Measurements from ENCODE around the gene TBC1D24.
A peak's percentile ranks its signal among the peaks of the same experiment; 100 is the strongest.

TBC1D24 gene

DNA sequence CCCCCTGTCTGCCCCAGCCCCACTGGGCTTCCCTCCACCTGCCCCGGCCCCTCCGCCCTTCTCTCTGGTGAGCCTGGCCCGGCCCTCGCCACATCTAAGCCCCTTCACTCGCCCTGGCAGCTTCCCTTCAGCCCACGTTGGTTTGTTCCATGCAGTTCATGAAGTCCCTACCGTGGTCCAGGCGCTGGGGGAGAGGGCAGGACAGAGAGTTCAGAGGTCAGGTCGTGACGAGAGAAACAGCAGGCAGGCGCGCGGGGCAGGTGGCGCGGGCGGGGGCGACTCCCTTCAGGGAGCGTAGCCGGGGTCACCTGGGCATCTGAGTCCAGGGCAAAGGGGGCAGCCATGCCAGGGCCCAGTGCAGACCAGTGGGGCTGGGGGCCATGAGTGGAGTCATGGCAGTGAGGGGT lies 23.9 kb upstream of the TBC1D24 start:
- no peak for DNase-seq

DNA sequence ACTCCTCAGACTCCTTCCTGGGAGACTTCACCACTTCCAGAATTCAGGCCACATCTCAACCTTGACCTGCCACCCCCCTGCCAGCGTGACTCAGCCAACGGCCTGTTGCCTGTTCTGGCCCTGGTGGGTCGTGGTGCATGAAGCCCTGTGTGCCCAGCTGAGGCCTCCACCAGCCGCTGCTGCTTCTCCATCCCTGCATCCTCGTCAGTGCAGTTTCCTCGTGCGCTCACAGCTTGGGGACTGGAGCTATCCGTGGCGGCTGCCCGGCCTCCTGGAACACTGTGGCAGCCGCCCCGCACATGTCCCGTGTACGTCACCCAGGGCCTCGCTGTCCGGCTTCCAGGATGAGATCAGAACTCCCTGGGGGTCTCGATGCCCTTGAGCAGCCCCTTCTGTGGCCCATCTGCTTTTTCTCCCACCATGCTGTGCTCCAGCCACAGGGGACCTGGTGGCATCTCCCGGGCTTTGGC lies 23.0 kb upstream of the TBC1D24 start:
- no peak for DNase-seq

DNA sequence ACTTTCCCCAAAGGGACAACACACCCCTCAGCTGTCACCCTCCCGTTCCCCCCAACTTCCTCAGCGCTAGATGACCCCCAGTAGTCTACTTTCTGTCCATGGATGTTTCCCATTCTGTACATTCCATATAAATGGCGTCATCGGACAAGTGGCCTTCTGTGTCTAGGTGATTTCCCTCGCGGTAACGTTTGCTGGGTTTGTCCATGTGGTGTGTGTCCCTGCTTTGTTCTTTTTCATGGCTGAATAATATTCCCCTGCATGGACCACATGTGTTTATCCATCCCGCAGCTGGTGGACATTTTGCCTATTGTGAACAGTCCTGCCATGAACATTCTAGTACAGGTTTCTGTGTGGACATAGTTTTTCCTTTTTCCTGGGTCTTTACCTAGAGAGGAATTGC lies 22.3 kb upstream of the TBC1D24 start:
- no peak for DNase-seq

DNA sequence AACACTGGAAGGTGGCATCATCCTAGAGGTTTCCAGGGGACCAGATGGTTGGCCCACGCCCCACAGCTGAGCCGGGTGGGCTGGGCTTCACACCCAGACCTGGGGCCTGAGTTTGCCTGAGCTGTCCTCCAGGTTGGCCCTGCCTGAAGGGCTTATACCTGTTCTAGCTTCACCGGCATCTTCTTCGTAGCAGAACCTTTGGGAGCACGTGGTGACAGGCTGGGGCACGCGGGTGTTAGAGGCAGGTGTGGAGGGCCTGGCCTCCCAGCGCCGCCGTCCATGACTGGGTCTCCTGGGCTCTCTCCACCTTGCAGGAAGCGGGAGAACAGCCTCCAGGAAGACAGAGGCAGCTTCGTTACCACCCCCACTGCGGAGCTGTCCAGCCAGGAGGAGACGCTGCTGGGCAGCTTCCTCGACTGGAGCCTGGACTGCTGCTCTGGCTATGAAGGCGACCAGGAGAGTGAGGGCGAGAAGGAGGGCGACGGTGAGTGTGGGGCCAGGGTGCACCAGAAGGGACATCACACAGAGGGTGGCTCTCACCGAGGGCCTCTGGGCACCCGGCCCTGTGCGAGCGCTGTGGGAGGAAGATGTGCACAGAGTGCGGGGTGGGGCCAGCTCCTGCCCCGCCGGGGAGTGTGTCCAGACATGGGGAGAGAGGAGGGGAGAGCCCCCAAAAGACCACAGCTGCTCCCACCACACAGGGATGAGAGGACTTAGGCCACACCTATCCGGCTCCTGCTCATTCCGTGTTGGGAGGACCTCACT lies 19.7 kb upstream of the TBC1D24 start:
- no peak for DNase-seq

- no peak for DNase-seq
Observed at GRCh38 chr16:2456551-2457153, 18.3 kb upstream of the TBC1D24 start.

- no peak for DNase-seq
Observed at GRCh38 chr16:2457267-2457666, 17.7 kb upstream of the TBC1D24 start.

GRCh38 chr16:2457946-2458345 lies 17.0 kb upstream of the TBC1D24 start:
- DNase-seq, result no peak

GRCh38 chr16:2458887-2459646 lies 15.9 kb upstream of the TBC1D24 start:
- no peak for DNase-seq

GRCh38 chr16:2459647-2460390 lies 15.1 kb upstream of the TBC1D24 start, which contains the start of gene TEDC2:
TEDC2 (plus strand) TSS chr16:2460109; CDS start chr16:2460145, 36 bp downstream.
- peak; percentile 77 to 95 (median 88) for DNase-seq

GRCh38 chr16:2460391-2460713 lies 14.6 kb upstream of the TBC1D24 start:
- no peak for DNase-seq

GRCh38 chr16:2460916-2461315 lies 14.0 kb upstream of the TBC1D24 start:
- no peak for DNase-seq

GRCh38 chr16:2462031-2462866 lies 12.7 kb upstream of the TBC1D24 start:
- no peak for DNase-seq

- DNase-seq, result no peak
Observed at GRCh38 chr16:2464333-2464732, 10.6 kb upstream of the TBC1D24 start.

DNA sequence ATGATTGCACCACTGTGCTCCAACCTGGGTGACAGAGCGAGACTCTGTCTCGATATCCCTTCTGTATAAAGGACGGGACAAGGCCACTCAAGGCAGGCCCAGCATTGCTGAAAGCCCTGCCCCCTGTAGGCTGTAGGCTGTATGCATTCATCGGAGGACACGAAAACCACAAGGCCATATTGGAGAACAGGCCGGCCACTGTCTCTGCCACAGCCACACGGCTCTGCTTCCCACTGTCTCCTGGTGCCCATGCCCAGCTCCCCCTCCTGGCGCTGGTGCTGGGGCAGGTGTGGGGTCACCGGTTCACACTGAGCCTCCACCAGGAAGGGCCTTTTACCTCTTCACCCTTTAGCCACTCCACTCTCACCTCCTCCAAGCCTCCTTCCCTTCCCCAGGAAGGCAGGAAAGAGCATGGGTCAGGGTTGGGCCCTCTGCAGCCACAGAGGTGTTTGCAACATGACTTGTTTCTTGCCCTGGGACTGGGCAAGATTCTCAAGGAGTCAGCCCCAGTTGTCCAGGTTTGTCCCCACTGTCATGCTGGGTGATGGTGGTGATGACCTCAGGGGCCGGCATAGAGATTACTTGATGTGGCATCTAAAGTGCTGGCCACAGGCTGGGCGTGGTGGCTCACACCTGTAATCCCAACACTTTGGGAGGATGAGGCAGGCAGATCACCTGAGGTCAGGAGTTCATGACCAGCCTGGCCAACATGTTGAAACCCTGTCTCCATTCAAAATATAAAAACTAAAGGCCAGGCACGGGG lies 9.1 kb upstream of the TBC1D24 start:
- DNase-seq, result no peak

DNA sequence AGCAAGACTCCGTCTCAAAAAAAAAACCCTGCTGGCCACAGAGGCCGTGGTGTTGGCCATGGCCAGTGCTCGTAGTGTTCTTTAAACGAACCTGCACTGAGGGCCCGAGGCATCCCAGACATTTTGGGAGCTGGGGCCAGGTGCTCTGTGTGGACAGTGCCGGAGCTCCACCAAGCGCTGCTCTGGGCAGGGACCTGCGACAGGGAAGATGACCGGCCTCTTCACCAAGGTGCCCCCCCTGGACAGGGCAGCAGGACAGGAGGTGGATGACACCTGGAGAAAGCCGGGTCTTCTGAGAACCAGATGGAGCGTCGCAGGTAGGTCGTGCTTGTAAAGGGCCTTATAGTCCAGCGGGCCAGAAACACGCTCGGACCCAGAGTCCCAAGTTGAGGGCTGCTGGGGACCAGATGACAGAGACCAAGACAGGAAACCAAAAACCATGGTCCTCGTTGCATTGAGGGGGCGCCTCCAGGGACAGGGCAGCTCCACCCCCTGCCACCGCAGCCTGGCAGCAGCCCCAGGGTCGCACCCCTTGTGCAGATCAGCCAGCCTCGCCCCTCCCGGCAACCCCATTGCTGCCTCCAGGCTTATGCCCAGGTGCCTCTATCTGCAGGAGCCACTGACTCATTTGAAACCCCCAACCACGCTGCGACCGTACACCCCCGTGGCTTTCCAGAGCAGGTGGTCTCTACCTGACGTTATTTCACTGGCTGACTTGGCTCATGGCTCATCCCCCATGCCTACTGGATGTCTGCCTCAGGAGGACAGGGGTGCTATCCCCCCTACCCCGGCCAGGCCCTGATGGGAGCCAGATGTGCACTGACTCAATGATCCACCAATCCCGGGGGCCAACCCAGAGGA lies 8.0 kb upstream of the TBC1D24 start:
- DNase-seq, result no peak

DNA sequence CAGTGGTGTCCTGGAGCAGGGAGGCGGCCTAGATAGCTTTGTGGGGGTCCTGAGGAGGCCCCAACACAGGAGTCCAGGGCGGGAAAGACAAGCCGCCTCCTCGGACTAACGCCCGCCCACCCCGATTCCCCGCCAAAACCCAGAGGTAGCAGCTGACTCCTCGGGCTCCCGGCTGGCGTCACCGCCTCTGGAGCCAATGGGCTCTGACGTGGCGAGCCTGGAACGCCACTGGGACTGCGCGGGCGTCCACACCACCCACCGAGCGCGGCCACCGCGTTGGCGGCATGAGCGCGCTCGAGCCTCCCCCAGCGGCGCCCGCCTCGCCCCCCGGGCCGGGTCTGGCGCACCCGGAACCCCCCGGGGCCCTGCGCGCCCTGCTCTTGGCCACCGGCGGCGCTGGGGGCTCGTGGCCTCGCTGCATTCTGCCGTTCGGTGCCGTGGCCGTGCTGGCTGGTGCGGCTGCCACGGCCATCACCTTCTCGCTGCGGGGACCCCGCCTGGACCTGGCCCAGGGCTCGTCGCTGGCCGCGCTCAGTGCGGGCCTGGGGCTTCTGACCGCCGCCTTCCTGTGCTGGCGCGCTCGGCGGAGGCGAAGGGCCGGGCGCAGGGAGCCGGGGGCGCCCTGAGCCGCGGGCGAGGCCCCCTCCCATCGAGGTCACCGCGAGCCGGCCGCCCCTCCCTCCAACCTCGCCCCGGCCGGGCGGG lies 7.2 kb upstream of the TBC1D24 start:
- no peak for DNase-seq

DNA sequence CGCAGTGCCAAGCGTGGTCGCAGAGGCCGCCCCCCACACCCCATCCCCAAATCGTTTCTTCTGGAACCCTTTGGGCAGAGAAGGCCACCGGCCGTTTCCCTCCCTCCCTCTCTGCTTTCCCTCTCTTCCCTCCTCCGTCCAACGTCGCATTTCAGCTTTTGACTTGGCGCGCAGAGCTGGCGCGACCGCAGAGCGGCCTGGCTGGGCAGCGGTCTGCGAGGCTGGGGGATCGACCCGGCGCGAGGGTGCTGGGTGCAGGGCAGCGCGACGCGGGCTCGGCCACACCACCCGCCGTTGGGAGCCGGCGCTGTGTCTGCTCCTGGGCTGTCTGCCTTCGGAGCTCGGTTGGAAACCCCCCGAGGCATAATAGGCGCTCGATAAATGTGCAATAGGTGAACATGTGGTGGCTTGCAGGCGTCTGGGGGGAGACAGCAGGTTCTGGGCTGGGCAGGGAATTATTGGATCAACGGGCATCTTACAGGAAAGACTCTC lies 6.6 kb upstream of the TBC1D24 start:
- no peak for DNase-seq

- no peak for DNase-seq
Observed at GRCh38 chr16:2468725-2469398, 6.1 kb upstream of the TBC1D24 start.
